Activated T-helper 2 cell treated with anti-CD3 and anti-CD28 coated beads, Interferon-gamma antibody, Interleukin-2, Interleukin-4, amounts not matched to agents 10 μg/mL and 5 μg/mL and 100 μg/mL, durations not matched to agents 14 hours and 24 hours and 36 hours (primary cell): ENCODE results near the gene LTF. TPM values are rescaled to one million over a fixed set of nuclear protein-coding genes. Genes with fewer than 3 reads are reported as not detected.
"Not testable (repeated sequence)": the region's sequence is repeated elsewhere in the genome, so short reads cannot be mapped to it uniquely, and the experiment has no call there.

Source experiments
- DNase-seq: peaks from one replicate; pipeline ENCODE4 v3.0.0; 2021; ENCODE audit warnings: low spot score
- H3K27ac Mint-ChIP-seq: one replicate; pipeline ENCODE4 v1.8.0; 2021; ENCODE audit warnings: mixed read lengths
- H3K27me3 Mint-ChIP-seq: one replicate; pipeline ENCODE4 v1.8.0; 2021; ENCODE audit warnings: low read depth, mixed read lengths
- H3K36me3 Mint-ChIP-seq: one replicate; pipeline ENCODE4 v1.8.0; 2021; ENCODE audit warnings: low read depth, mixed read lengths
- H3K4me1 Mint-ChIP-seq: one replicate; pipeline ENCODE4 v1.8.0; 2021; ENCODE audit warnings: low read depth, mixed read lengths
- H3K4me3 Mint-ChIP-seq: one replicate; pipeline ENCODE4 v1.8.0; 2021; ENCODE audit warnings: low read depth, mild to moderate bottlenecking, moderate library complexity, mixed read lengths
- H3K9me3 Mint-ChIP-seq: one replicate; pipeline ENCODE4 v1.8.0; 2021; ENCODE audit warnings: mixed read lengths
- intact Hi-C: fragments of 100-400 bp; cut with micrococcal nuclease; formaldehyde crosslinking; loops from one replicate; pipeline ENCODE4 v1.15.1; 2023
- total RNA-seq: library from RNA; stranded (reverse); gene quantifications from 2 replicates; pipeline ENCODE4 v1.2.3, GENCODE V29; 2022

The LTF gene
- total RNA-seq, 1 donor from 2014 or later: not detected

- intact Hi-C loops: no loop called here
Measured at GRCh38 chr3:46438831-46439230, 25.9 kb downstream of the LTF start.

GRCh38 chr3:46435081-46435726, 29.5 kb downstream of the LTF start:
- Mint-ChIP-seq H3K4me1 (peaks cover 2% of the 10 kb centered on the region), H3K4me3 (no peak overlapping the region), H3K27me3 (peaks cover 20% of the 10 kb centered on the region), H3K9me3 (peaks cover 11% of the 10 kb centered on the region), H3K36me3 (no peaks in the 10 kb centered on the region), H3K27ac (no peak overlapping the region)
- intact Hi-C loops: no loop called here
- DNase-seq: no peak

More at GRCh38 chr3:46438831-46439230, 25.9 kb downstream of the LTF start:
- H3K9me3 Mint-ChIP-seq: no peaks in the 10 kb centered on the region
- no peak for DNase-seq
- peaks cover 18% of the 10 kb centered on the region for H3K4me1 Mint-ChIP-seq
- peaks cover 21% of the 10 kb centered on the region for H3K27me3 Mint-ChIP-seq
- no peak overlapping the region for H3K4me3 Mint-ChIP-seq
- no peak overlapping the region for H3K27ac Mint-ChIP-seq
- H3K36me3 Mint-ChIP-seq: no peaks in the 10 kb centered on the region

GRCh38 chr3:46433841-46434240, 30.9 kb downstream of the LTF start:
- Mint-ChIP-seq H3K4me3 (no peak overlapping the region), H3K9me3 (peaks cover 11% of the 10 kb centered on the region), H3K27me3 (peaks cover 24% of the 10 kb centered on the region), H3K27ac (no peak overlapping the region), H3K36me3 (no peaks in the 10 kb centered on the region), H3K4me1 (peaks cover 2% of the 10 kb centered on the region)
- intact Hi-C loops: no loop called here
- no peak for DNase-seq

- peaks cover 28% of the 10 kb centered on the region for H3K27me3 Mint-ChIP-seq
- H3K36me3 Mint-ChIP-seq, H3K4me1 Mint-ChIP-seq, H3K4me3 Mint-ChIP-seq, DNase-seq, intact Hi-C loops, H3K27ac Mint-ChIP-seq: not testable (repeated sequence)
- H3K9me3 Mint-ChIP-seq: peaks cover 11% of the 10 kb centered on the region
Measured at GRCh38 chr3:46433118-46433517, 31.6 kb downstream of the LTF start.

- H3K27ac Mint-ChIP-seq, intact Hi-C loops, H3K4me3 Mint-ChIP-seq, H3K36me3 Mint-ChIP-seq, H3K4me1 Mint-ChIP-seq, DNase-seq: not testable (repeated sequence)
- Mint-ChIP-seq H3K27me3 (peaks cover 24% of the 10 kb centered on the region), H3K9me3 (peaks cover 11% of the 10 kb centered on the region)
Measured at GRCh38 chr3:46431905-46432304, 32.8 kb downstream of the LTF start.

- Mint-ChIP-seq H3K9me3 (peaks cover 11% of the 10 kb centered on the region), H3K27me3 (peaks cover 22% of the 10 kb centered on the region)
- H3K4me1 Mint-ChIP-seq, DNase-seq, intact Hi-C loops, H3K27ac Mint-ChIP-seq, H3K4me3 Mint-ChIP-seq, H3K36me3 Mint-ChIP-seq: not testable (repeated sequence)
Measured at GRCh38 chr3:46430879-46431278, 33.8 kb downstream of the LTF start.

GRCh38 chr3:46429671-46430070, 35.0 kb downstream of the LTF start:
- intact Hi-C loops: no loop called here
- peaks cover 2% of the 10 kb centered on the region for H3K4me1 Mint-ChIP-seq
- H3K27ac Mint-ChIP-seq: no peak overlapping the region
- H3K9me3 Mint-ChIP-seq: peaks cover 11% of the 10 kb centered on the region
- no peak for DNase-seq
- peaks cover 19% of the 10 kb centered on the region for H3K27me3 Mint-ChIP-seq
- H3K36me3 Mint-ChIP-seq: no peaks in the 10 kb centered on the region
- no peak overlapping the region for H3K4me3 Mint-ChIP-seq

GRCh38 chr3:46429250-46429649, 35.5 kb downstream of the LTF start:
- Mint-ChIP-seq H3K27me3 (peaks cover 17% of the 10 kb centered on the region), H3K4me3 (no peak overlapping the region), H3K36me3 (no peaks in the 10 kb centered on the region), H3K27ac (no peak overlapping the region), H3K9me3 (peaks cover 11% of the 10 kb centered on the region), H3K4me1 (peaks cover 2% of the 10 kb centered on the region)
- intact Hi-C loops: no loop called here
- no peak for DNase-seq

- Mint-ChIP-seq H3K4me3 (no peak overlapping the region), H3K4me1 (no peaks in the 10 kb centered on the region), H3K27me3 (peaks cover 12% of the 10 kb centered on the region), H3K36me3 (no peaks in the 10 kb centered on the region), H3K9me3 (peaks cover 11% of the 10 kb centered on the region), H3K27ac (no peak overlapping the region)
- intact Hi-C loops: no loop called here
- DNase-seq: no peak
Measured at GRCh38 chr3:46427916-46428833, 36.5 kb downstream of the LTF start.

GRCh38 chr3:46427404-46427803, 37.3 kb downstream of the LTF start:
- H3K27ac Mint-ChIP-seq, intact Hi-C loops, H3K36me3 Mint-ChIP-seq, H3K4me1 Mint-ChIP-seq, DNase-seq, H3K4me3 Mint-ChIP-seq, H3K9me3 Mint-ChIP-seq: not testable (repeated sequence)
- H3K27me3 Mint-ChIP-seq: peaks cover 12% of the 10 kb centered on the region

- intact Hi-C loops, DNase-seq, H3K4me3 Mint-ChIP-seq, H3K4me1 Mint-ChIP-seq, H3K9me3 Mint-ChIP-seq, H3K36me3 Mint-ChIP-seq, H3K27ac Mint-ChIP-seq: not testable (repeated sequence)
- H3K27me3 Mint-ChIP-seq: peaks cover 12% of the 10 kb centered on the region
Measured at GRCh38 chr3:46426476-46426875, 38.2 kb downstream of the LTF start.

- H3K4me3 Mint-ChIP-seq: no peak overlapping the region
- intact Hi-C loops: no loop called here
- no peak overlapping the region for H3K27ac Mint-ChIP-seq
- no peaks in the 10 kb centered on the region for H3K9me3 Mint-ChIP-seq
- DNase-seq: no peak
- no peaks in the 10 kb centered on the region for H3K4me1 Mint-ChIP-seq
- peaks cover 7% of the 10 kb centered on the region for H3K27me3 Mint-ChIP-seq
- no peaks in the 10 kb centered on the region for H3K36me3 Mint-ChIP-seq
Measured at GRCh38 chr3:46423588-46423987, 41.1 kb downstream of the LTF start.

GRCh38 chr3:46422617-46423016, 42.1 kb downstream of the LTF start:
- H3K9me3 Mint-ChIP-seq: no peaks in the 10 kb centered on the region
- intact Hi-C loops: no loop called here
- no peak overlapping the region for H3K4me3 Mint-ChIP-seq
- no peak overlapping the region for H3K27ac Mint-ChIP-seq
- peaks cover 3% of the 10 kb centered on the region for H3K27me3 Mint-ChIP-seq
- DNase-seq: no peak
- no peaks in the 10 kb centered on the region for H3K36me3 Mint-ChIP-seq
- H3K4me1 Mint-ChIP-seq: no peaks in the 10 kb centered on the region
